NCI-H146 treated with DMSO at 0.1 percent for 48 hours (cell line): ENCODE measurements around the gene PTPRJ.

Experiments used
- DNase-seq: peaks from one replicate; lab custom pipeline; 2025; ENCODE audit not compliant: unreplicated experiment; lab: John Stamatoyannopoulos, UW

Gene PTPRJ

GRCh38 chr11:48090174-48090573 lies 109.8 kb downstream of the PTPRJ start:
- no peak for DNase-seq

- no peak for DNase-seq
Measured at GRCh38 chr11:48091426-48092102, 111.2 kb downstream of the PTPRJ start.

GRCh38 chr11:48093323-48093722 lies 113.0 kb downstream of the PTPRJ start:
- no peak for DNase-seq

- peak; percentile 7 for DNase-seq
Measured at GRCh38 chr11:48093795-48094642, 113.7 kb downstream of the PTPRJ start.

- DNase-seq = no peak
Measured at GRCh38 chr11:48094643-48095339, 114.4 kb downstream of the PTPRJ start.

- no peak for DNase-seq
Measured at GRCh38 chr11:48095779-48096470, 115.6 kb downstream of the PTPRJ start.

GRCh38 chr11:48096588-48097525 lies 116.5 kb downstream of the PTPRJ start:
- DNase-seq = no peak

- no peak for DNase-seq
Measured at GRCh38 chr11:48098024-48098423, 117.7 kb downstream of the PTPRJ start.

- DNase-seq = no peak
Measured at GRCh38 chr11:48099916-48100446, 119.6 kb downstream of the PTPRJ start.

GRCh38 chr11:48101044-48101733 lies 120.8 kb downstream of the PTPRJ start:
- DNase-seq = no peak

- no peak for DNase-seq
Measured at GRCh38 chr11:48101958-48102357, 121.6 kb downstream of the PTPRJ start.

GRCh38 chr11:48103621-48104567 lies 123.5 kb downstream of the PTPRJ start:
- peak; percentile 3 for DNase-seq

GRCh38 chr11:48104568-48104924 lies 124.2 kb downstream of the PTPRJ start:
- DNase-seq = no peak

GRCh38 chr11:48105096-48105990 lies 125.0 kb downstream of the PTPRJ start:
- no peak for DNase-seq

- DNase-seq = no peak
Measured at GRCh38 chr11:48106166-48106565, 125.8 kb downstream of the PTPRJ start.

GRCh38 chr11:48107188-48107704 lies 126.9 kb downstream of the PTPRJ start:
- DNase-seq = no peak
